ENCODE measurements around the gene IGSF3.
A peak's percentile ranks its signal among the peaks of the same experiment; 100 is the strongest.
"Not testable (repeated sequence)": the region's sequence is repeated elsewhere in the genome, so short reads cannot be mapped to it uniquely, and the experiment has no call there.

IGSF3 gene

DNA sequence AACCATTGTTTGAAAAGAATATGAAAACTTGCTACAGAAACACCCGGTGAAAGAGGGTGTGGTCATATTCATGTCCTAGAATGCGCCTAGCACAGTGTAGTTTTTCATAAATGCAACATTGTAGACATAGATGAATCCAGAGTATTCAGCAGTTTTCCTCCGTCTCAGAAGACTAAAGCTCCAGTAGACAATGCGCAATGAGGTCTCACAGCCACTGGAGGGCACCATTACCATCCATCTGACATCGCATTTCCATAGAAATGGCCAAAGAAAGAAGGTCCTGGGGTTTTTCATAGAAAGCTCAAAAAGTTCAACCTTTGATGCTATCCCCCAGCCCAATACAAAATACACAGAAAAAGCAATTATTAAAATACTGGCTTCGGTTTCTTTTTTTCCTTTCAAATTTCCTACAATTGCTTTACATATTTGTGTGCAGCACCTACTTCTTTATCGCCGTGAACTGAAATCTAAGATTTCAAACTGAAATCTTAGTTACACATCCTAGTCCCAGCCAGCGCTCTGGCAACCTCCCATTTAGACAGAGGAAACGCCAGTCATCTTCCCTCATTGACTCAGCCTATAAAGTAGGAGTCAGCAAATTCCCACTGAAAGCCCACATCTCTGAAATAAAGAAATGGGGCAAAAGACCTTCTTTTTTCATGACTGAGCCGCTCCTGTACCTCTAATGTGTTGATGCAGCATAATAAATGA lies 92.8 kb downstream of the IGSF3 start:
- Mint-ChIP-seq H3K4me1 (peaks cover 30% of the 10 kb centered on the region), H3K36me3 (peaks cover 12% of the 10 kb centered on the region), H3K27ac (no peak overlapping the region), H3K4me3 (no peak overlapping the region), H3K9me3 (no peaks in the 10 kb centered on the region)
- DNase-seq (ENCODE audit: low spot score in 2 of 2): peak in 1 of 2 donors; percentile 74
- ATAC-seq: no peak

DNA sequence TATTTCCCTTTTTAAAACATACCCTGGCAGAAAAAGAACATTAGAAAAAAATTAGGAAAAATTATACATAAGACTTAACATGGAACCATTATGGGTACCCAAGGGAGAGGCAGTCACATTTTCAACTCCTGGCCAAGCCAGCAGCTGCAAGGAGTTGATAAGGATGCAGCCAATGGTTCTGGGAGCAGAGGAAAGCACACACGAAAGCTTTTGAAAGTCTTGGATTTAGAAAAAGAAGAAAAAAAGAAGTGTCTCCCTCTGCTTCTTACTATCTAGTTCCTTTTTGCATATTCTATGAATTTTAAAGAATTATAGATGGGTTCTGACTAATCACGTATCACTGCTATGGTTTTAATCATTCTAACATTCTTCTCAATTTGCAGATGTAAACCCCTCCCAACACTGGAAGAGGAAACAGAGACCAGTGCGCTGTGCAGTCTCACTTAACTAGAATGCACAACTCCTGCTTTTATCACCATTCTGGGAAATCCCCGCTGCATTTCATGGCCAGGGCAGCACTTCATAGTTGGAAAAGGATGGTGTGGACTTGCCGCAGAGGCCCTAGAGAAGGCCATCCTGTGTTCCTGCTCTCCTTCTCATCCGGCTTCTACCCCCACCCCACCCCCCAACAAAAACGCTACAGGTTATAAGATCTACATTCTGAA lies 94.0 kb downstream of the IGSF3 start:
- H3K4me3 Mint-ChIP-seq: no peak overlapping the region
- DNase-seq (ENCODE audit: low spot score in 2 of 2) (no peak), ATAC-seq (no peak)
- H3K4me1 Mint-ChIP-seq: peaks cover 42% of the 10 kb centered on the region
- peaks cover 19% of the 10 kb centered on the region for H3K36me3 Mint-ChIP-seq
- no peak overlapping the region for H3K27ac Mint-ChIP-seq
- H3K9me3 Mint-ChIP-seq: no peaks in the 10 kb centered on the region

DNA sequence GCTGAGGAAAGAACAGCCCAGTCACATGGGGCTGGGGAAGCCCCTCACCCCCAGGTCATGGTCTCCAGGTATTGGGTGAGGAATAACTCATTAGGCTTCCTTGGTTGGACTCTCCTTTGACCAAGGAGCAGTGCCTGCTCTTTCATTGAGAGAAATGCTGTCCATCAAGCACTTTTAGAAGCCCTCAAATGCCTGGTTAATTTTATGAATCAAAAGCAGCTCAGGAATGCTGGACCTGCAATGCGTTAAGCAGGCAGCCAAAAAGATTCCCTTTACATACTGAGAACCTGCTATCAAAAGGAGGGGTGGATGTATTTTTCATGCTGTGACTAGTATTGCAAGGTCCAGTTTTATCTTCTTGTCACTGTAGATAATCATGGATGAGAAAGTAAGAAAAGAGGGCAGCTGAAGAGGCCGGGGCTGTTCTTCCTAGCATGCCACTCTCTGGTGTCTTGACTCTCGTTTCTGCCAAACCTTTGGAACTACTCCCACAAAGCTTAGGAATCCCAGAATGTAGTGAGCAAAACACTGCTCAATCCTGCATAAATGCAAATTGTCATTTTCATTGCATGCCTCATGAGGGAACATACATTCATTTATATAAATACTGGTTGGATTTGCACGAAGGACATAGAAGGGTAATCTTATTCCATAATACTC lies 94.6 kb downstream of the IGSF3 start:
- no peak for ATAC-seq
- Mint-ChIP-seq H3K4me3 (no peak overlapping the region), H3K4me1 (peaks cover 48% of the 10 kb centered on the region), H3K36me3 (peaks cover 21% of the 10 kb centered on the region), H3K9me3 (no peaks in the 10 kb centered on the region), H3K27ac (no peak overlapping the region)
- no peak for DNase-seq (ENCODE audit: low spot score in 2 of 2)

DNA sequence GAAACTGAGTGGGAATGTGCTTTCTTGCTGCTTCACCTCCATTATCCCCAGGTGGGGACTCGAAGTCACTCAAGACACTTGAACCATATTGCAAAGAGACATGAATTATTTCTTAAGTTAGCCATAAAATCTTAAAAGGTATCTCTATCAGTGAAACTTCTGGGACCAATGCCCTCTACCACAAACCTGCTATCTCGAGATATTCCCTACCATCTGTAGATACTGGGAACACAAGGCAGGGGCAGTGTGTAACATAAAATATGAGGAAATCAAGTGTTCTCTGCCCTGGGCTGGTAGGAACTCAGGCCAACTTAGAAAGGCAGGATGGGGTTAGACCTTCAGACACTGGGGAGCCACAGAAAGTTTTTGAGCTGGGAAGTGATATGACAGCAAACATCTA lies 95.4 kb downstream of the IGSF3 start:
- Mint-ChIP-seq H3K36me3 (peaks cover 26% of the 10 kb centered on the region), H3K4me1 (peaks cover 54% of the 10 kb centered on the region), H3K27ac (peak overlapping the region; percentile 94), H3K4me3 (peak overlapping the region; percentile 98), H3K9me3 (no peaks in the 10 kb centered on the region)
- DNase-seq (ENCODE audit: low spot score in 2 of 2) (no peak), ATAC-seq (no peak)

DNA sequence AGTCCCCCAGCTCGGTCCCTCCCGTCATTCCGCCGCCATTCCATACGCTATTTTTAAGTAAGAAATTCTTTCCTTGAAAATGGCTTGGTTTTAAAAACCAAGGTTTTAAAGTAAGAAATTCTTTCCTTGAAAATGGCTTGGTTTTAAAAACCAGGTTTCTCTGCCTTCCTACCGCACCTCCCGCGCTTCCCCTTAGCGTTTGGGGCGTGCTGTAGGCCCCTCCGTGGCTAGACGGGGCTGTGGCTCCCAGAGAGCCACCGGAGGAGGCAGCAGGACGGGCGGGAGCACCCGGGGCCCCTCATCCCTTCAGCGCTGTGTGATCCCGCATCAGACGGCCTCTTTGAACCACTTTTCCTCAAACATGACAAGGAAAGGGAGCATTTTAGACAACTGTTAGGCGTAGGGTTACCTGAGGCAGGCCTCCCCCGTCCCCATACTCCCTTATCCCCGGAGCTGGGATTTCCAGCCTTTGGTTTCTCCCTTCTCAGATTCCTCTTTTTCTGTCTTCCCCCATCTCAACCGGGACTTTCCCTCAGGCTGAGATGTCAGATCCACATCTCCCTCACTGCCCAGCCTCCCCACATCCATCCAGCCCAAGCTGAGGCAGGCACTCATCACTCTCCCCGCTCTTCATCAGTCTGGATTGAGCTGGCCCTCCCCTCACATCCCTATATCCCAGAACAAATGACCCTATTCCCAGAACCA lies 96.2 kb downstream of the IGSF3 start:
- Mint-ChIP-seq H3K27ac (peak overlapping the region; percentile 94), H3K36me3 (peaks cover 26% of the 10 kb centered on the region)

DNA sequence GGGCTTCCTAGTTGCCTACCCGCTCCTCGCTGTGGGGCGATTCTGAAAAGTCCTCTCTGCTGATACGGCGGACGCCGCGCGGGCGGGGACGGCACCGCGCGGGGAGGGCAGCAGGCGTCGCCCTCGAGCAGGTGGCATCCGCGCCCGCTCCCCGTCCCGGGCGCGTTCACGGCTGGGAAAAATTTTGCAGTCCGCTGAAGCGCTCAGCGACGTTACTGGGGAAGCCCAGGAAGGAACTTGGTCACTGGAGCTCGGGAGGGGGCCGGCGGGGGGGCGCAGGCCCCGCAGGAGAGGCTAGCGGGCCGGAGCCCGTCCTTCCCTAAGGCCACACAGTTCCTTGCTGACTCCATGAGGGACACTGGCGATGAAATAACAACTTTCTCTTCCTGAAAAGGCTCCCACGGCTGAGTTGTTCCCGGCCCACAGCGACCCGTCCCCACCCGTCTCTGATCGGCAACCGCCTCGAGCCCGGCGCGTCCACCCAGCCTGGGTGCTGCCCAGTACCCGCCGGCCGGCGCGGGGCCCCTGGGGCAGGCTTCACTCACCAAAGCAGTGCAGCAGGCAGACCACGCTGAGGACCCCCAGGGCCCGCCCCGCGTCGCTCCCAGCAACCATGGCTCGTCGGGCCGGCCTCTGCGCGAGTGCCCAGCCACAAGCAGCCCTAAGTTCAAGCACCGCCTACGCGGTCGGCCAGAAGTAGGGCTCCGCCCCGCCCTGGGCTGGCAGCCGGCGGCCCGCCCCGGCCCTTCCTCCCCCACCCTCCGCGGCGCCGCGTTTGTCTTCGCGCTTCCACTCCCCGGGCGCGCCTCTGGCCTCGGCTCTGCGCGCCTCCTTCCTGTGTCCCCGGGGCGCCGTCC lies 96.9 kb downstream of the IGSF3 start, which contains the start of gene CD58:
TSS of gene CD58 (minus strand) at position 669 of the 857 bp plus-strand sequence. CDS start at position 615, 54 bp downstream.
- DNase-seq (ENCODE audit: low spot score in 2 of 2) (peak; percentile 80 to 90), ATAC-seq (peak; percentile 87)
- H3K36me3 Mint-ChIP-seq: peaks cover 30% of the 10 kb centered on the region
- peak within 1 kb of the TSS; percentile 98 for H3K4me3 Mint-ChIP-seq
- peak within 1 kb of the TSS; percentile 94 for H3K27ac Mint-ChIP-seq
- no peaks in the 10 kb centered on the region for H3K9me3 Mint-ChIP-seq
- peaks cover 68% of the 10 kb centered on the region for H3K4me1 Mint-ChIP-seq

More for the DNA sequence above, 96.2 kb downstream of the IGSF3 start:
- peak overlapping the region; percentile 98 for H3K4me3 Mint-ChIP-seq
- no peaks in the 10 kb centered on the region for H3K9me3 Mint-ChIP-seq
- DNase-seq (ENCODE audit: low spot score in 2 of 2) (peak in 1 of 2 donors; percentile 64), ATAC-seq (no peak)
- peaks cover 61% of the 10 kb centered on the region for H3K4me1 Mint-ChIP-seq

DNA sequence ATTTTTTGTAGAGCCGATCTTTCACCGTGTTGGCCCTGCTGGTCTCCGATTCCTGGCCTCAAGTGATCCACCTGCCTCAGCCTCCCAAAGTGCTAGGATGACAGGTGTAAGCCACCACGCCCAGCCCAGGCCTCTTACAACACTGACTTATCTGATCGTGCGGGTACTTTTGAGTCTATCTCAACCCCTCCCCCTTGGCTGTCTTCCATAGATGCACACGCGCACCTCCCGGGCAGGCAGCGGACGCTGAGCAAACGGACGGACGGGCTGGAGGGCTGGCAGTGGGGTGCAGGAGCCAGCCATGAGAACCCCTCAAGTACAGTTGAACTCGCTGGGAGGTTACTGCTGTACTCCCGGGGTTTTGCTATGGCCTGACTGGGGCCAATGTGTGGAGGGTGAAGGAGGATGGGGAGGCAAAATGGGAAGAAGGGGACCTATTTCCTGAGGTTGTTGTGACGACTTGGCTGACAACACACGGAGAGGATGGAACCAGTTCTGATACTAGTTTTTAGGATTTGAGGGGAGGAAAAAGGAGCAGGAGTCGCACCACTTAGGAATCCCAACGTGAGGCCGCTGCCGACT lies 97.7 kb downstream of the IGSF3 start:
- ATAC-seq (peak; percentile 61), DNase-seq (ENCODE audit: low spot score in 2 of 2) (peak; percentile 44 to 82)
- H3K4me1 Mint-ChIP-seq: peaks cover 72% of the 10 kb centered on the region
- no peaks in the 10 kb centered on the region for H3K9me3 Mint-ChIP-seq
- H3K27ac Mint-ChIP-seq: peak overlapping the region; percentile 94
- peak overlapping the region; percentile 98 for H3K4me3 Mint-ChIP-seq
- H3K36me3 Mint-ChIP-seq: peaks cover 36% of the 10 kb centered on the region

DNA sequence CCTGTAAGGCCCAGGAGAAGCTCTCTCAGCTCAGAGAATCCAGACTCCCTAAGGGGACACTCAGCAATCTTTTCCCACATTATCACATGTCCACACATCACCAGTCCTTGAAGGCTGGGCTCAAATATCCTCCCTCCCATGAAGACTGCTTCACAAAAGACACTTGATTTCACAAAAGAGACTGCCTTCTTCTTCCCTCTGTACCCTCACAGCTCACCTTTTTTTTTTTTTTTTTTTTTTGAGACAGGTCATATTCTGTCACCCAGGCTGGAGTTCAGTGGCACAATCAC lies 98.2 kb downstream of the IGSF3 start:
- DNase-seq (ENCODE audit: low spot score in 2 of 2) (no peak), ATAC-seq (no peak)
- Mint-ChIP-seq H3K9me3 (peaks cover under 1% of the 10 kb centered on the region), H3K4me3 (peak overlapping the region; percentile 98), H3K27ac (peak overlapping the region; percentile 94), H3K36me3 (peaks cover 41% of the 10 kb centered on the region), H3K4me1 (peaks cover 72% of the 10 kb centered on the region)

DNA sequence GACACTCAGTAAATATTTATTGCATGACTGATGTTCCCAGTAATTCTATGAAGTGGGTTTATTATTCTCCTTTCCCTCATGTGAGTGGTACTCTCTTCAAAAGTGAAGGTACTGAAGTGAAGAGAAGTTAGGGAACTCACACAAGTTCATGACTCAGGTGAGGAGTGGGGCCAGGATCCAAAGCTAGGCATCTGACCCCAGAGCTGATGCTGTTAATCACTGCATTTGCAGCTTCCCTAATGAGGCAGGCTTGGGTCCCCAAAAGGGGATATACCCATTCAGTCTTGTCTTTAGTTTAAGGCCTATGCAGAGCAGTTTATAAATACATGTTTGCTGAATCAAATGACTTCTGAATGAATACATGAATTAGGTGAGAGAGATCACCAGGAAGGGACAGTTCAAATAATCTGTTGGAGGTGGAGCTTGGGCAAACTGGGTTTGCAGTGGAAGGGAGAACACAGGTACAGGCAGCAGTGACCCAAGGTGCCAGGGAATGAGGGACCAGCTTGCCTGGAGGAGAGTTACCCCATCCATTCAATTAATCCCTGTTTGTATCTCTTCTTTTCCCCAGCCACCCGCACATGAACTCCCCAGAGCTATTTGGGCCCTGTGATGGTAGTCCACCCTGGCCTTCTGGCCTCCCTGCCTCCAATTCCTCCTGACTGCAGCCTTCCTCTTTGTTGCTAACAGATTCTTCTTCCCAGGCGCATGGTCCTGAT lies 98.7 kb downstream of the IGSF3 start:
- peaks cover 72% of the 10 kb centered on the region for H3K4me1 Mint-ChIP-seq
- H3K36me3 Mint-ChIP-seq: peaks cover 46% of the 10 kb centered on the region
- peak overlapping the region; percentile 94 for H3K27ac Mint-ChIP-seq
- peak overlapping the region; percentile 98 for H3K4me3 Mint-ChIP-seq
- ATAC-seq: no peak
- peaks cover 3% of the 10 kb centered on the region for H3K9me3 Mint-ChIP-seq
- DNase-seq (ENCODE audit: low spot score in 2 of 2): no peak

DNA sequence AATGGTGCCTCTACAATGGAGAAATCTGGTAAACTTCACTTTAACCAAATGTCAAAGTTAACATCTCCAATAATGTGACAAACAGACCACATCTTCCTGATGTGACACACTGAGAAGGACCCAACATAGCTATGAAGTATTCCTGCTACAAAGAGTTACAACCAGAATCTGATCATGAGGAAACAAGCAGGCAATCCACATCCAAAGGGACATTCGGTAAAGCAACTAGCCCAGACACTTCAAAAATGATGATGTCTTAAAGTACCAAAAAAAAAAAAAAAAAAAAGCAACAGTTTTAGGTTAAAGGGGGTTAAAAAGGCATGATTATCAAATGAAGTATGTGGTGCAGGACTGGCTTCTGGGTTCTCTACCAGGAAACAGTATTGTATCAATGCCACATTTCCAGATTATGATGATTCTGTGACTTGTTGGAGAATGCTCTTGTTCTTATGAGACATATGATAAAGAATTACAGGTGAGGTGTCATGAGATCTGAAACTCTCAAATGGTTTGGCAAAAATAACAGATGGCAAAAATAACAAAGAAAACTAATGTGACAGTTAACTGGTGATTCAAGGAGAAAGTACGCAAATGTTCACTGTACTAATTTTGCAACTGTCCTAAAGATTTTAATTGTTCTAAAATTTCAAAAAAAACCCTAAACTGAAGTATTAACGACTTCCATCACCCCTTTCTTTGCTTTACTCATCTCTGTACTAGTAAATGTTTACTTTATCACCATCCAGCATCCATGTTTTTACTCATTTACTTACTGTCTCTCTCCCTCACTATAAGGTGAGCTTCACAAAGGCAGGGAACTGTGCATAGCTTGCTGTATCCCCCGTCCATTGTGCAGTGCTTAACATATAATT lies 99.5 kb downstream of the IGSF3 start:
- ATAC-seq (no peak), DNase-seq (ENCODE audit: low spot score in 2 of 2) (no peak)
- Mint-ChIP-seq H3K9me3 (peaks cover 3% of the 10 kb centered on the region), H3K27ac (no peak overlapping the region), H3K4me3 (peak overlapping the region; percentile 98), H3K36me3 (peaks cover 54% of the 10 kb centered on the region), H3K4me1 (peaks cover 78% of the 10 kb centered on the region)

DNA sequence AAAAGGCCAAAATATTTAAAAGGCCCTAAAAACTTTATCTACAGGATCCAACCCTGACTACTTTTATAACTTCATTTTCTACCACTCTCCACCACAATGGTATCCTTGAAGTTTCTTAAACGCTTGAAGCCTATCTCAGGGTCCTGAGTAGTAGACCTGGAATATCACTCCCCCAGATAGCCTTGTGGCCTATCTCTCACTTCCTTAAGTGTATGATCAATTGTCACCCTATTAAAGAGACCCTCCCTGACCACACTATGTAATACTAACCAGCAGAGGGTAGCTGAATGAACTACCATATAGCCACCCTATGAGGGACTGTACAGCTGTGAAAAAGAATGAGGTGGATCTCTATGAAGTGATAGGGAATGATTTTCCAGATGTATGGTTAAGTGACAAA lies 102.3 kb downstream of the IGSF3 start:
- DNase-seq (ENCODE audit: low spot score in 2 of 2) (no peak), ATAC-seq (no peak)
- H3K9me3 Mint-ChIP-seq: peaks cover 3% of the 10 kb centered on the region
- H3K4me1 Mint-ChIP-seq: peaks cover 91% of the 10 kb centered on the region
- H3K4me3 Mint-ChIP-seq: peak overlapping the region; percentile 8
- peak overlapping the region; percentile 19 for H3K27ac Mint-ChIP-seq
- peaks cover 72% of the 10 kb centered on the region for H3K36me3 Mint-ChIP-seq

DNA sequence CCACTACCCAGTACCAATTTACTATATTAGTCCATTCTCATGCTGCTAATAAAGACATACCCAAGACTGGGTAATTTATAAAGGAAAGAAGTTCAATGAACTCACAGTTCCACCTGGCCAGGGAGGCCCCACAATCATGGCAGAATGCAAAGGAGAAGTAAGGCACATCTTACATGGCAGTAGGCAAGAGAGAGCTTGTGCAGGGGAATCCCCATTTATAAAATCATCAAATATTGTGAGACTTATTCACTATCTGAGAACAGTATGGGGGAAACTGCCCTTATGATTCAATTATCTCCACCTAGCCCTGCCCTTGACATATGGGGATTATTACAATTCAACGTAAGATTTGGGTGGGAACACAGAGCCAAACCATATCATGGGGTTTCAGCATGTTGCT lies 103.1 kb downstream of the IGSF3 start:
- H3K4me3 Mint-ChIP-seq: peak overlapping the region; percentile 8

DNA sequence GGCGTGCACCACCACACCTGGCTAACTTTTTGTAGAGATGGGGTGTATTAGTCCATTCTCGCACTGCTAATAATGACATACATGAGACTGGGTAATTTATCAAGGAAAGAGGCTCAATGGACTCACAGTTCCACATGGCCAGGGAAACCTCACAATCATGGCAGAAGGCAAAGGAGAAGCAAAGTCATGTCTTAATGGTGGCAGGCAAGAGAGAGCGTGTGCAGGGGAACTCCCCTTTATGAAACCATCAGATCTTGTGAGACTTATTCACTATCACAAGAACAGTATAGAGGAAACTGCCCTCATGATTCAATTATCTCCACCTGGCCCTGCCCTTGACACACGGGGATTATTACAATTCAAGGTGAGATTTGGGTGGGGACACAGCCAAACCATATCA lies 105.1 kb downstream of the IGSF3 start:
- not testable (repeated sequence) for DNase-seq (ENCODE audit: low spot score in 2 of 2); H3K27ac Mint-ChIP-seq; ATAC-seq; H3K4me3 Mint-ChIP-seq; H3K9me3 Mint-ChIP-seq
- Mint-ChIP-seq H3K36me3 (peaks cover 71% of the 10 kb centered on the region), H3K4me1 (peaks cover 93% of the 10 kb centered on the region)

More for the DNA sequence above, 103.1 kb downstream of the IGSF3 start:
- Mint-ChIP-seq H3K9me3 (peaks cover 3% of the 10 kb centered on the region), H3K4me1 (peaks cover 93% of the 10 kb centered on the region), H3K36me3 (peaks cover 65% of the 10 kb centered on the region), H3K27ac (peak overlapping the region; percentile 19)
- DNase-seq (ENCODE audit: low spot score in 2 of 2) (no peak), ATAC-seq (no peak)

All from stimulated activated effector memory CD8-positive, alpha-beta T cell treated with anti-CD3 and anti-CD28 coated beads, Interleukin-12 subunit alpha, Interleukin-12 subunit beta, amount 100 ng/mL, for 72 hours (primary cell).